ENCODE results near the gene RNF7.

RNF7 gene

DNA sequence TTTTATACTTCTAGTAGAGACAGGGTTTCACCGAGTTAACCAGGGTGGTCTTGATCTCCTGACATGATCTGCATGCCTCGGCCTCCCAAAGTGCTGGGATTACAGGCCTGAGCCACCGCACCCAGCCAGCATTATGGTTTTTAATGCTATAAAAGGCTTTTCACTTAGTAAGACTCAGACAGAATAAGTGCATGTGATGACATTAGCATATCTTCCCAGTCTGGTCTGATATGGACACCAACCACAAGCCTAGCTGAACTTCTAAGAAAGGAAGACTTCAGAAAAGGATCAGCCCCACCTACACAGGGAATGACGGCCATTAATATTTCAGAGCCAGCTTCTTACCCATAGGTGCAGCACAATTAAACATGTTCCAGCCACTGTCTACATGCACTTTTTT, 52.1 kb downstream of the RNF7 start:
- Histone ChIP-seq H3K27me3 (ENCODE audit: control insufficient read depth, insufficient read depth, low read length, poor library complexity, severe bottlenecking) (no peaks in the 10 kb centered on the region), H3K4me3 (ENCODE audit: insufficient read depth, low read depth, low read length) (no peak overlapping the region), H3K9me3 (ENCODE audit: control insufficient read depth, low read length) (no peaks in the 10 kb centered on the region), H3K27ac (ENCODE audit: insufficient read depth, low read depth, low read length, poor library complexity, severe bottlenecking) (no peak overlapping the region), H3K4me1 (ENCODE audit: control insufficient read depth, insufficient read depth, low read length) (no peaks in the 10 kb centered on the region), H3K36me3 (ENCODE audit: control insufficient read depth, insufficient read depth, low read length) (no peaks in the 10 kb centered on the region)
- WGBS, 2 experiments = 94 to 96% methylated on average over 4 of the region's 4 CpGs

DNA sequence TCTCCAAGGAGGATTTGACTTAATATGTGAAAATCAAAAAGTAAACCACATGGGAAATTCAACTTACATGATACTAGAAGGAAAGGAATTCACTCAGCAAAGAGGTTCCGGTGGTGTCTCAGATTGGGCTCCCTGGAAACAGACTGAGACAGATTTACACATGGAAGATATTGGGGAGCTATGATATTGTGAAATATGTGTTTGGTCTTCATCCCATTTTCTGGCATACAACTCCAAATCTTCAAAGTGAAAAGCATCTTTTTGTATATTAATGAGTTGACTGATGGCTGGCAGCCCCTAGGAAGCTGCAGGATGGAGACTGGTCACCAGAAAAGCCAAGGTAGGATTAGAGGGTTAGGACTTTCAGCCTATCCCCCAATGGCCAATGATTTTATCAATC, 54.4 kb downstream of the RNF7 start:
- H3K4me3 ChIP-seq (ENCODE audit: insufficient read depth, low read depth, low read length) = no peak overlapping the region
- peaks cover 19% of the 10 kb centered on the region for H3K4me1 ChIP-seq (ENCODE audit: control insufficient read depth, insufficient read depth, low read length)
- peaks cover 5% of the 10 kb centered on the region for H3K27me3 ChIP-seq (ENCODE audit: control insufficient read depth, insufficient read depth, low read length, poor library complexity, severe bottlenecking)
- 96 to 100% methylated on average over 1 of the region's 1 CpG for WGBS, 2 experiments
- H3K9me3 ChIP-seq (ENCODE audit: control insufficient read depth, low read length) = no peaks in the 10 kb centered on the region
- no peak overlapping the region for H3K27ac ChIP-seq (ENCODE audit: insufficient read depth, low read depth, low read length, poor library complexity, severe bottlenecking)
- H3K36me3 ChIP-seq (ENCODE audit: control insufficient read depth, insufficient read depth, low read length) = no peaks in the 10 kb centered on the region

GRCh38 chr3:141793476-141794260, 55.6 kb downstream of the RNF7 start:
- Histone ChIP-seq H3K27me3 (ENCODE audit: control insufficient read depth, insufficient read depth, low read length, poor library complexity, severe bottlenecking) (peaks cover 5% of the 10 kb centered on the region), H3K4me3 (ENCODE audit: insufficient read depth, low read depth, low read length) (no peak overlapping the region), H3K27ac (ENCODE audit: insufficient read depth, low read depth, low read length, poor library complexity, severe bottlenecking) (no peak overlapping the region), H3K4me1 (ENCODE audit: control insufficient read depth, insufficient read depth, low read length) (peaks cover 28% of the 10 kb centered on the region), H3K9me3 (ENCODE audit: control insufficient read depth, low read length) (no peaks in the 10 kb centered on the region), H3K36me3 (ENCODE audit: control insufficient read depth, insufficient read depth, low read length) (no peaks in the 10 kb centered on the region)
- WGBS, 2 experiments = 77 to 79% methylated on average over 8 of the region's 8 CpGs

GRCh38 chr3:141795276-141795675, 57.2 kb downstream of the RNF7 start:
- H3K27me3 ChIP-seq (ENCODE audit: control insufficient read depth, insufficient read depth, low read length, poor library complexity, severe bottlenecking) = peaks cover 5% of the 10 kb centered on the region
- H3K27ac ChIP-seq (ENCODE audit: insufficient read depth, low read depth, low read length, poor library complexity, severe bottlenecking) = no peak overlapping the region
- no peak overlapping the region for H3K4me3 ChIP-seq (ENCODE audit: insufficient read depth, low read depth, low read length)
- H3K9me3 ChIP-seq (ENCODE audit: control insufficient read depth, low read length) = no peaks in the 10 kb centered on the region
- WGBS, 2 experiments = 84 to 86% methylated on average over 4 of the region's 4 CpGs
- peaks cover 28% of the 10 kb centered on the region for H3K4me1 ChIP-seq (ENCODE audit: control insufficient read depth, insufficient read depth, low read length)
- no peaks in the 10 kb centered on the region for H3K36me3 ChIP-seq (ENCODE audit: control insufficient read depth, insufficient read depth, low read length)

GRCh38 chr3:141795741-141796080, 57.6 kb downstream of the RNF7 start:
- H3K27ac ChIP-seq (ENCODE audit: insufficient read depth, low read depth, low read length, poor library complexity, severe bottlenecking) = no peak overlapping the region
- no peaks in the 10 kb centered on the region for H3K9me3 ChIP-seq (ENCODE audit: control insufficient read depth, low read length)
- H3K4me1 ChIP-seq (ENCODE audit: control insufficient read depth, insufficient read depth, low read length) = peaks cover 28% of the 10 kb centered on the region
- peaks cover 5% of the 10 kb centered on the region for H3K27me3 ChIP-seq (ENCODE audit: control insufficient read depth, insufficient read depth, low read length, poor library complexity, severe bottlenecking)
- no peak overlapping the region for H3K4me3 ChIP-seq (ENCODE audit: insufficient read depth, low read depth, low read length)
- 94% methylated on average over 5 of the region's 5 CpGs for WGBS, 2 experiments
- H3K36me3 ChIP-seq (ENCODE audit: control insufficient read depth, insufficient read depth, low read length) = no peaks in the 10 kb centered on the region

- Histone ChIP-seq H3K4me1 (ENCODE audit: control insufficient read depth, insufficient read depth, low read length) (peaks cover 28% of the 10 kb centered on the region), H3K36me3 (ENCODE audit: control insufficient read depth, insufficient read depth, low read length) (no peaks in the 10 kb centered on the region), H3K27me3 (ENCODE audit: control insufficient read depth, insufficient read depth, low read length, poor library complexity, severe bottlenecking) (peaks cover 5% of the 10 kb centered on the region), H3K4me3 (ENCODE audit: insufficient read depth, low read depth, low read length) (no peak overlapping the region), H3K9me3 (ENCODE audit: control insufficient read depth, low read length) (no peaks in the 10 kb centered on the region), H3K27ac (ENCODE audit: insufficient read depth, low read depth, low read length, poor library complexity, severe bottlenecking) (no peak overlapping the region)
- 87 to 89% methylated on average over 11 of the region's 11 CpGs for WGBS, 2 experiments
Measured at GRCh38 chr3:141796081-141796888, 58.2 kb downstream of the RNF7 start.
